NOMO-1 treated with dmso at 0.1 percent for 144 hours (cell line): ENCODE results near the gene VIPR2.
A peak's percentile ranks its signal among the peaks of the same experiment; 100 is the strongest.

Source experiments
- DNase-seq: peaks from one replicate; lab custom pipeline; 2025; ENCODE audit not compliant: unreplicated experiment; lab: John Stamatoyannopoulos, UW

VIPR2 gene

DNA sequence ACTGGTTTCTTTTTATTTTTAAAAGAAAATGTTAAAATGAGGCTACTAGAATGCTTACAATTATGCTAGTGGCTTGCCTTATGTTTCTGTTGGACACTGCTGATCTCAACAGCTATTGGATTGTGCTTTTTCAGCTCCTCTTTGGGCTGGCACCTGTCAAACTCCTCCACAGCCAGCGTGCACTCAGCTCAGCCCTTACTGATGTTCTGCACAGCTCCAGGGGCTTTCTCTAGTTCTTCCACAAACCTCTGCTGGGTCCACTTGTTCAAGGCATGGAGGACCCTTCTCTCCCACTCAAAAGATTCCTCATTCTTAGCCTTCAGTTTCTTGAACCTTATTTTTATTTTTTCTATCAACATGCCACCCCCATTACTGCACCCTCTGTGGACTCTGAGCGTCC is 96.0 kb downstream of the VIPR2 start:
- DNase-seq = no peak

DNA sequence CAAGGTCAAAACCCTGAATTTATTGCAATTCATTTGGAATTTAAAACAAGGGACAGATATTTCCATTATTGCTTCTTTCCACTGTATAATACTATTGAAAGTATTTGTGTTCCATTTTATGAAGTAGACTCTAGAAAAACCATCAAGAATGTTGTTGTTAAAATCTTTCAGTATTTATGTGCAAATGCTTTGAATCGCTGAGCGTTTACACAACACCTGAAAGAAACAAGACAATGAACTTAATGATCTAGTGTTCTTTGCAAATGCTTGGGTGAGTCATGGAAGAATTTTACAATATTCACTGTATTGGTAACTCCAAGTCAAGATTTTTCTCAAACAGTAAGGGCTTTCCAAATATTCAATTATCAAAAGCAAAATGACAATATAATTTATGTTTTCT is 97.1 kb downstream of the VIPR2 start:
- no peak for DNase-seq

DNA sequence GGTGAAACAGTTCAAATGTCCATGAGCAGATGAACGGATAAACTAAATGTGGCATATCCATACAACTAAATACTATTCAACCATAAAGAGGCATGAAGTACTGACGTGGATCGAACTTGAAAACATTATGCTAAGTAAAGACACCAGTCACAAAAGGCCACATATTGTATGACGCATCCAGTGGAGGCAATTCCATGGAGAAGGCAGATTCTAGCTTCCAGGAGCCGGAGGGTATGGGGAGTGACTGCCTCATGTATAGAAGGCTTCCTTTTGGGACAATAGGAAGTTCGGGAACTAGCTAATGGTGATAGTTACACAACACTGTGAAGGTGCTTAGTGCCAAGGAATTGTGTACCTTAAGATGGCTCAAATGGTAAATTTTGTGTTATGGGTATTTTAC is 98.4 kb downstream of the VIPR2 start:
- DNase-seq = no peak

DNA sequence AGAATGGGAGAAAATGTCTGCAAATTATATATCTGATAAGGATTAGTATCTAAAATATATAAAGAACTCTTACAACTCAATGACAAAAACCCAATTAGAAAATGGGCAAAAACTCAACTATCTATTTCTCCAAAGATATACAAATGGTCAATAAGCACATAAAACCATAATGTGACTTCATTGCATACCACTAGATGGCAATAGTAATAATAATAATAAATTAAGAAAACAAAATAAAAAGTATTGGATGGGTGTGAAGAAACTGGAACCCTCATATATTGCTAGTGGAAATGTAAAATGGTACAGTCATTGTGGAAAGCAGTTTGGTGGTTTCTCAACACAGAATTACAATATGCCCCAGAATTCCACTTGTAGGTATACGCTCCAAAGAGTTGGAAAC is 98.8 kb downstream of the VIPR2 start:
- DNase-seq = no peak

DNA sequence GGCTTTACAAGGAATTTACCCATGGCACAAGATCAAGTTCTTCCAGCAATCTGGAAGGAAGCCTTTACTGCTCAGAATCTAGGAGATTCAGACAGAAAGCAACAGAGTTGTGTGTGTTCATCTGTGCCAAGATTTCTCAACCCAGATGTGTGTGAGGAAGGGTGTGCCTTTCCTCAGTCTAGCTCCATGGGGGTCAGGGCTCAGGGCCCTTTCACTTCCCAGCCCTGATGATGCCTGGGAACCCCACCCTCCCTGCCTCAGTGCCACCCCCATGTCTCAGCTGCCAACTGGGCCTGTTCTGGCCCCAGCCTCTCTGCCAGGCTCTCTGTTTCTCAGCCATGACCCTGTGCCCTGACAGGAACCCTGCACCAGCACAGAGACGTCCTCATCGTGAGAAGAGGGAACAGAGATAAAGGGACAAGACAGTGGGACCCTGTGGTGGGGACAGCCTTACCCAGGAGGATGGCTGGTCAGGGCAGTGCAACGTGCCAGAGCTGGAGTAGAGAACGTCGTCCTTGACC is 102.0 kb downstream of the VIPR2 start:
- DNase-seq = no peak

DNA sequence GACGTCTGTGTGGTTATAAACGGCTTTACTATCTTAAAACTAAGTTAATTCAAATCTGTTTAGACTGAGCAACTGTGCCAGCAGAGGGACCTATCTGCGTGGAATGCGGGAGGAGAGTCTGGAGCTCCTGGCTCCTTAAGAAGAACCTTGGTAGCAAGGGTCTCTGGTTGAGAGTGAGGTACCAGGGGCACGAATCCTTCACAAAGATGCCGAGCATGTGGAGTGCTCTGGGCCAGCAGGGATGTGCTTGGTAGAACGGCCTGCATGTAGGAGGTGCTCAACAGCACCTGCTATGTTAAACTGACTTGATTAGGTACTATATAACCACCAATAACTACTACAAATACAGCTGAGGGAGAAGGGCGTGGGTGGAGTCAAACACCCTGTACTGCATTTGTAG is 102.6 kb downstream of the VIPR2 start:
- no peak for DNase-seq

DNA sequence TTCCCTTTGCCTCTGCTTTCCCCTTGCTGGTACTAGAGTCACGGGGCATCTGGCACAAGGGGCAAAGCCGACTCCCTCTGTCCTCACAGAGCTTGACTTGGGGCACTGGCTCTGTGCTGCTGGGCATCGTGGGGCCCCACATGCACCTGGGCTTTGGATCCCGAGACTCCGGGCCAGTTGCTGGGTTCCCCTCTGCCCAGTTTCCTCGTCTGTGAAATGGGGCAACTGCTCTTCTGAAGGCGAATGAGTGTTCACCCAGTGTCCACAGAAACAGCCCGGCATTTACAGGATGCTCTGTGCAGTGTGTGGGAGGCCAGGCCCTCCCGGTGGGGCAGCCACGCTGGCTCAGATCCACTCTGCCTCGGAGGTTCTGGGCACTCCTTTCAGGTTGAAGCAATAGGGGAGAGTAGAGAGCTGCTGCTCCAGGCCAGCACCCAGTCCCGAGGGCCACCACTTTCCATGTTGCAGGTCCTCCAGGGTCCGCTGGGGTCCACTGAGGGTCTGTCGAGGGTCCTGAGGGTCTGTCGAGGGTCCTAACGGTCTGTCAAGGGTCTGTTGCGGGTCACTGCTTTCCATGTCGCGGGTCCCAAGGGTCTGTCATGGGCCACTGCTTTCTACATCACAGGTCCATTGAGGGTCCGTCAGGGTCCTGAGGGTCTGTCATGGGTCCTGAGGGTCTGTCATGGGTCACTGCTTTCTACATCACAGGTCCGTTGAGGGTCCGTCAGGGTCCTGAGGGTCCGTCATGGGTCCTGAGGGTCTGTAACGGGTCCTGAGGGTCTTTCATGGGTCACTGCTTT is 103.6 kb downstream of the VIPR2 start:
- no peak for DNase-seq

DNA sequence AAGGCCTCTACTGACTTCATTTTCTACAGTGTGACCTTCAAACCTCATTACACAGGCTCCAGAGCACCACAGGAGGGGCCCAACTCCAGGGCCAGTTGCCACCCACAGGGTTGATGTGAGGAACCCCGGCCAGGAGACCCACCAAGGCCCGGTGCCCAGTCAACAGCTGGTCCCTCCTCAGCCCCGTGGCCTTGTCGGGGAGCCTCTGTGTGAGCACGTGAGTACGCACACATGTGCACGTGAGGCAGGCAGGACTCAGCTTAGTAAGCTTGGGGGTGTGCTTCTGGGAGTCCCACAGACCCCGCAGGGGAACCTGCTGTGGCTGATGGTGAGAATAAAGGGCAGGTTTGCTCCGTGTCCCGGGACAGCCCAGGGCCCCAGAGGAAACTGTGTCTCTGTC is 104.5 kb downstream of the VIPR2 start:
- DNase-seq = no peak

DNA sequence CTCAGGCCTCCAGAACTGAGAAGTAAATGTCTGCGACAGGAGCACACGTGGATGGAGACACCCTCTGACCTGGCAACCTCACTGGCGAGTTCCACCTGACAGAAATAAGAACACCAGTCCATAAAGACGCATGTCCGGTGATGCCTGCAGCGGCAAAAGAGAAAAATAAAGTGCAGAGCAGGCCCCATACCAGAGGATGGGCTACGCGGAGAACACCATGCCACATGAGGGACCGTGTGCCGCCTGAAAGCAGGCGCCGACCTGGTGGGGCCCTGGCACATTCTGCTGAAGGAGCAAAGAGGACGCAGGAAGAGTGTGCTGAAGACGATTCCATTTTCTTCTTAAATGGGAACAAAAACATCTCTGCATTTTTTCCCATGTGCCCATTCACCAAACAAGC is 105.0 kb downstream of the VIPR2 start:
- no peak for DNase-seq

DNA sequence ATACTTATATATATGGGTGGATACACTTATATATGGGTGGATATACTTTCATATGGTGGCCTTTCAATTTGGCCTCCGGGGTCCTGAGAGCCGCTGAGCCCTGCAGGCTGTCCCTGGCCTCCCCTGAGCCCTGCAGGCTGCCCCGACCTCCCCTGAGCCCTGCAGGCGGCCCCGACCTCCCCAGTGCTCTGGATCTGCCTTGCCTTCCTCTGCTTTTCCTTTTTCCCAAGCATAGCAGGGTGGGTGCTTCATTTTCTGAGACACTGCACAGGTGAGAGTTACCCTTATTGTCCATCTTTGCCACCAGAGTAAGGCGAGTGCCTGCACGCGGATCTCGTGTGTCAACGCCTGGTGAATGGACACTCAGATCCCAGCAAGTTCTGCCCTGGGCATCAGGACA is 106.6 kb downstream of the VIPR2 start:
- no peak for DNase-seq

DNA sequence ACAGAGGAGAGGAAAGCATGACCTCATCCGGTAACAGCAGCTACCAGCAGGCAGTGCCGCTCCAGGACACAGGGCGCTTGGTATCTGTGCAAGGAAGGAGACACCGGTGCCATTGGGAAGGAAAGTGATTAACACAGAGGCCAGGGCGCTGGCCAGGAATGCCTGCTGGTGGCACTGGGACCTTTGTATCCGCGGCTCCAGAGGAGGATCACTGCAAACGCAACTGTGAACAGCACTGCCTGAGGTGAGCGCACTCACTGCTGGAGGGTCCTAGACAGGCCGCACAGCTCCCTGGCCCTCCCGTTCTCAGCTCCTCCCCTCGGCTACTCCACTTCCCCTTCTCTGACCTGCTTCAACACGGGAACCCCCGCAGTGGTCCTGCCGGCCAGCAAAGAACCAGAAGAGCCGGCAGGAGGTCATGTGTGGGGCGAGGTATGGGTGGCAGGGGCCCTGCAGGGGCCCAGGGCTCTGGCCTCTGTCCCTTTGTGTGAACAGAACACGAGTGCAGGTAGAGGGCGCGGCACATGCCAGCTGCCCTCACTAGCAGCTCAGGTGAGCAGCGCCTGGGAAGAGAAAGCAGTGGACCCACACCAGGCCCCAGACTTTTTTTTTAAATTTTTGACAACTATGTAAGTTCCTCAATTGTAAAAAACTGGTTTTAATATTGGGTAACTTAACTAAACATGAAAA is 107.6 kb downstream of the VIPR2 start:
- DNase-seq = no peak

DNA sequence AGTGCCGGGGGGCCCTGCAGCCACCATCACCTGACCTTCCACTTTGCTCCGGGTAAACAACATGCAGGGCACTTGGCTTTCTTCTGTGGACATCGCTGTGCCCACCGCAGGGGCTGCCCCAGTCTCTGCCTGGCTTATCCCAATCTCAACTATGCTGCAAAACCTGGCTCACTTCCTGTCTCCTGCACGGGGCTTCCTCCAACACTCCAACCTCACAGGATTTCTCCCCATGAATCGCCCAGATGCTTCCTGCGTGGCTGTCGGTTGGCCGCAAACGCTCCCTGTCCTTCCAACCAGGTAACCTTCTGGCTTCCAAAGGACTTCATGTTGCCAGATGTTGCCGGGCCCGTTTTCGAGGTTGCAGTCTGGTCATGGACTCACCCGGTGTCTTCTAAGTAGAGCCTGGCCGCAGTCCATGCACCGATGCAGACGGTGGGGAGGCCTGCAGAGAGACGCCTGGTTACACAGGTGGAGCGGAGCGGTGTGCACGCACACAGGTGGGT is 109.0 kb downstream of the VIPR2 start:
- no peak for DNase-seq

DNA sequence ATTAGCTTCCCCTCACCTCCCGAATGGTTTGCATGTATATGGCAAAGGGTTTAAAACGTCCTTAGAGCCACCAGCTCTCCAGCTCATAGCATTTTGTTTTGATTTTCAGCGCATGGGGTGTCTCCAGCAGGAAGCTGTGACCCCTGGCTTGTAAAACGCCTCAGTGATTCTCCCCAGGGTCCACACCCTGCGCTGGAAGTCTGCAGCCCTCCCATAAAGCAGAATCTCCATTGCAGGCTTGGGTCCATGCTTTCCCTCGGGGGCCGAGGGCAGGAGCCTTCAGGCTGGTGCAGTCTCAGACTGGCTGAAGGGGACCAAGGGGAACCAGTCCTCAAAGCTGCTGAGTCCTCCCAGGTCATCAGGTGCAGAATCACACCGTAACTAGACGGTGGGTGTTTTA is 109.7 kb downstream of the VIPR2 start:
- no peak for DNase-seq

DNA sequence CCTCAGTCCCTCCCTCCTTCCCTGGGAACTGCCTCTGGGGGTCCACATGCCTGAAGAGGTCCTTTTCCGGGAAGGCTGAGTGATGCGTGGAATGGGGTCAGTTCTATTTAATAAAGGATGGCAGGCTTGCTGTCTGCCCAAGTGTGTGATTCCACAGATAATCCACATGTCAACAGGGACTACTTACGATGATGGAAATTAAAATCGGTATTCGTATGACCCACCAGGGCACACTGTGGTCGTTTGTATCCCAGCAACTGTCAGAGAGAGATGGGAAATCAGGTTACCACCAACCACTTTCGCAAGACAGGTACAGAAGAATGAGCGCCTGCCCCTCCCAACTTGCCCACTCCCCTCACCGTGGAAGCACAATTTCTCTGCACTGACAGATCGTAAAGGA is 110.3 kb downstream of the VIPR2 start:
- no peak for DNase-seq

DNA sequence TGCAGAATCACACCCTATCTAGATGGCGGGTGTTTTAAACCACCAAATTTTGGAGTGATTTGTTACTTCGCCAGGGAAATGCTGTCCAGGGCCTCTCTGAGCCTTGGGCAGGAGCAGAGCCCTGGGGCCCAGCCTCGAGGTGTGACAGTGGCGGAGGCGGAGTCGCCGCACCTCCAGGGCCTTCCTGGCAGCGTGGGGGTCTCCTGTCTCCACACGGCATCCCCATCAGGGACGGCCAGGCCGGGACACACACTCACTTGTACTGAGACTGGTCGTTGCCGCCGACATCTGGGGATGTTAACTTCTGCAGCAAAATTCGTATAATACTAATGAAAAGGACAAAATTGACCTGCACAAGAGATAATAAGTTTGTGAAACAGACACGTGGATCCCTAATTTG is 110.7 kb downstream of the VIPR2 start:
- DNase-seq = no peak

DNA sequence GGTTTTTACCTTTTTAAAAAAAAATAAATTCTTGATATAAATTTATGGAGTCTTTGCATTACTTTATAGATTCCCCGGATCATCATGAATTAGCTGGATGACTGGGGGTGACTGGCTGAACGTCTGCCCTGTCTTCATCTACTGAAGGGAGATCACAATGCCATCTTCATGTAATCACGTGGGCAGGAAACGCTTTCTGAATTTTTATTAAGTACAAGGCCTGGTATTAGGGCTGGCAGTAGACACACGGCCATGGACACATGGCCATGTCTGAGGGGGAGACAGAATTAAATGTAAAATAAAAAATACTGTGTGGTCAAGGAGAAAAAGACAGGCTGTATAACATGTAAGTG is 111.2 kb downstream of the VIPR2 start:
- no peak for DNase-seq

DNA sequence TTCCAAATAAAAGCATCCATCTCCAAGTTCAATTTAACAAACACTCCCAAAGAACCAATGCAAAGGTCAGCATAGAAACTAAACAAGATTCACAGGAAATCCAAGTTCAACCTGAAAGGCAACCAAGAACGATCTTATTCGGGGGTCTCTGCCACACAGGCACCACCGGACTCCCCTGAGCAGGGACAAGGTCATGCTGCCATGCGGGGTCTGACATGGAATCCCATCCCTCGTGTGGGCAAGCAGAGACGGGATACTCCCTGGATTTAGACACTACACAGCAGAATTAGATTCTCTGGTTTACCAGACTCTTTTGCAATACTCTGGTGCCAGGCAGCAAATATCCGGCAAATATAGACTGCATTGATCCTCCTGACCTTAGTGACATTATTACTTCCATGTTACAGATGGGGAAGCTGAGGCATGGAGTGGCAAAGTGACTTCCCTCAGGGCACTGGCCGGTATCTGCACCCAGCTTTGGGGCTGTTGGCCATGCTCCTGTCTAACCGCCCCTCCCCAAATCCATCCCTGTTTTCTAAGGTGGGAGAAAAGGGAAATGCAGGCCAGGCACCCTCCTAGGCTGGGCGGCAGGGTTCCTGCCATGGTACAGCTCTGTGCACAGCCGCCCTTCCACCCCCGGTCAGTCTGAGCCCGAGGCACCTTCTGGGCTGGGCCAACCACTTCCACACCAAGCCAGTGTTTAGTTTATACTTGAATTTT is 111.8 kb downstream of the VIPR2 start:
- no peak for DNase-seq

DNA sequence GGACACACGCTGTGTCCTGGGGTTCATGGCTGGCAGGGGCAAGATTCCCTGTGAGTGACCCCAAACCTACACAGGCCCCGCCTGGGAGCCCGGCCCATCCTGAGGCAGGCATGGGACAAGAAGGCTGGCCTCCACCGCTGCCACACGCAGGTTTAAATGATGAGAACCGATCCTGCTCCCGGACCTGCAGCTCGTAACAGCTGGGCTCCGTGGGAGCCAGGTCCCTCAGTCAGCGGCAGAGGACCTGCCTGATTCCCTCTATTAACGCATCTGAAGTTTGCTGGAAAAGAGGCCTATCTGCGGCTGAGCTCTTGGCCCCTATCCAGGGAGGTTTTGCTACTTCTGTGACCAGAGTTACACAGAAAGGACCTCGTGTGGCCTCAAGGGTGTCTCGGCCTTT is 112.3 kb downstream of the VIPR2 start:
- no peak for DNase-seq

DNA sequence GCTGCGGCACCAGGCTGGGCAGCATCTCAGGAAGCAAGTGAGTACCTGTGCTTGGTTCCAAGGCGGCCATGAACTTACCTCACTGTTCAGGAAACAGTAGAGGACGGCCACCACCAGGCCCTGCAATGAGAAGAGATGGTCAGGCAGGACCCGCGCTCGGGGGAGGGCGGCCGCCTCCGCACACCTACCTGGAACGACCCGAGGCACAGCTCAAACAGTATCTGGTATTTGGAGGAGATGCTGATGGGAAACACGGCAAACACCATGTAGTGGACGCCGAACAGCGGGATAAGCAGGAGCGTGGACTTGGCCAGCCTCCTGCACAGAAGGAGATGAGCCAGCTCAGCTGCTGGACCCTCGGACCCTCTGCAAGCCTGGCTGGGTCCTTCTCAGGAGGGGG is 112.9 kb downstream of the VIPR2 start:
- DNase-seq = no peak

DNA sequence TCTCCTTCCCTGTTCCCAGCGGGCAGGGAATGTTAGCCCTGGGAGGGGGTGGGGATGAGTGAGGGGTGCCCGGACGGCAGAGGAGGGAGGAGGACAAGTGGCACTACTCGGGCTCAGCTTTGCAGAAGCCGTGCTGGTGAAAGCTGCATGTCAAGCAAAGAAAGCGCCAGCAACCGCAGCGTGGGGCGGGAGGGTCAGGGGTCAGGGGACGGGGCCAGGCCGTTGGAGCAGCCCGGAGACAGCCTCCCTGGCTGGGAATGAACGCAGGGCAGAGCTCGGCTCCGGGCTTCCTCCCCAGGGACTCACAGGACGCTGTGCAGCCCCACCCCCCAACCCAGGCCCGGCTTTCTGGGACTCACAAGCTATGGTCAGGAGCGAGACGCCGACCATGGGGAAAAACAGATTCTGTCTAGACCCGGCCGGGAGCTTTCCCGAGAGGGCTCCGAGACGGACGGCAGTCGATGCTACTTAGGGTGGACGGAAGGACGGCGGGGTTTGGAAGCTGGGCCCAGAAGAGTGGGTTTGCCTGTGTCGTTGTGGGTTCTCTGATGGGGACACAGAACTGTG is 113.4 kb downstream of the VIPR2 start:
- DNase-seq = no peak

DNA sequence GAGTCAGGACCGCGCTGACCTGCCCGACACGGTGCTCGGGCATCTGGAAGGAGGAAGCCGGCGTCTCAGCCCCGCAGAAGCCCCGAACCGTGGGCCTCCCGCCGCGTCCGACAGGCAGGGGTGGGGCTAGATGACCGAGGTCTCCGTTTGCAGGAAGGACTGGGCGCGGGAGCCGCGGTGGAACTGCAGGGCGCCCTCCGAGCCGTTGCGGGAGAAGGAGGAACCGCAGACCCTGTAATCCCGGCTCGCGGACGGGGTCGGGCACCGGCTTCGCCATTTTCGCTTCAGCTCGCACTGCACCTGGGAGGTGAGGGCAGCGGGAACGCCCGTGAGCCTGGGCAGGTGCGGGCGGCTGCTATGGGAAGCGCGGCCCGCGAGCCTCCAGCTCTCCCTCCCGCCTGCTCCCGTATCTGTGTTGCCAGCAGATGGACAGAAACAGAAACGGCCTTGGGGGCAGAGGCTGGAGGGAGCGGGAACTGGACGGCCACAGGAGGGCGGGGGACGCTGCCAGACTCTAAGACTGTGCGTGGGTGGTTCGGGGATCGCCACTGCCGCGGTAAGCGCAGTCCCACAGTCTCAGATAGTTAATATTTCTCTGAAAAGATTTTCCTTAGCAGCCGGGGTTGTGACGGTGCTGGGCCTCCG is 114.1 kb downstream of the VIPR2 start:
- peak; percentile 22 for DNase-seq
